RWPE2 (cell line): ENCODE data around the gene DIRAS2.

Source experiments
- ATAC-seq: fragments of 200-7000 bp; cut with Tn5 transposase; 3 replicates; pipeline ENCODE4 v1.9.1; 2021; ENCODE audit warnings: low read depth
- DNase-seq: peaks from one replicate; pipeline ENCODE4 v3.0.0-alpha.2; 2020; ENCODE audit warnings: low spot score
- H3K27ac ChIP-seq: fragments of 450-650 bp; 2 replicates; pipeline ENCODE4 v1.5.1; 2017; ENCODE audit warnings: mild to moderate bottlenecking; ENCODE audit not compliant: poor library complexity, severe bottlenecking
- H3K27me3 ChIP-seq: fragments of 250-450 bp; sonication (Bioruptor Pico); 2 replicates; pipeline ENCODE4 v1.5.1; 2021; ENCODE audit warnings: mild to moderate bottlenecking, moderate library complexity; ENCODE audit not compliant: insufficient read depth, poor library complexity, severe bottlenecking
- H3K36me3 ChIP-seq: fragments of 250-450 bp; sonication (Bioruptor Pico); 2 replicates; pipeline ENCODE4 v1.5.1; 2020; ENCODE audit warnings: low read depth, mild to moderate bottlenecking, moderate library complexity
- H3K4me1 ChIP-seq: fragments of 250-450 bp; sonication (Bioruptor Pico); 2 replicates; pipeline ENCODE4 v1.5.1; 2021; ENCODE audit warnings: mild to moderate bottlenecking, moderate library complexity; ENCODE audit not compliant: insufficient read depth, poor library complexity, severe bottlenecking
- H3K4me3 ChIP-seq: fragments of 250-450 bp; sonication (Bioruptor Pico); 2 replicates; pipeline ENCODE4 v1.5.1; 2021; ENCODE audit warnings: mild to moderate bottlenecking, moderate library complexity; ENCODE audit not compliant: severe bottlenecking
- H3K9me3 ChIP-seq: fragments of 250-450 bp; sonication (Bioruptor Pico); 2 replicates; pipeline ENCODE4 v1.5.1; 2021; ENCODE audit warnings: mild to moderate bottlenecking, moderate library complexity; ENCODE audit not compliant: severe bottlenecking
- CTCF ChIP-seq: fragments of 450-650 bp; IDR thresholded peaks from one replicate; pipeline ENCODE4 v1.5.1; 2017; ENCODE audit warnings: mild to moderate bottlenecking, moderate library complexity; ENCODE audit not compliant: poor library complexity, severe bottlenecking

Gene DIRAS2

GRCh38 chr9:90640361-90640760, 2.3 kb downstream of the DIRAS2 start:
- ATAC-seq (no peak), DNase-seq (no peak)
- TF ChIP-seq CTCF, result no peak
- no peak overlapping the region for H3K4me3 ChIP-seq
- no peaks in the 10 kb centered on the region for H3K4me1 ChIP-seq
- H3K27me3 ChIP-seq, result peaks cover 50% of the 10 kb centered on the region
- no peaks in the 10 kb centered on the region for H3K9me3 ChIP-seq
- no peaks in the 10 kb centered on the region for H3K36me3 ChIP-seq
- no peak overlapping the region for H3K27ac ChIP-seq

GRCh38 chr9:90637626-90638025, 5.0 kb downstream of the DIRAS2 start:
- no peak overlapping the region for H3K27ac ChIP-seq
- DNase-seq (no peak), ATAC-seq (no peak)
- TF ChIP-seq CTCF, result no peak
- no peaks in the 10 kb centered on the region for H3K4me1 ChIP-seq
- no peak overlapping the region for H3K4me3 ChIP-seq
- H3K27me3 ChIP-seq, result peaks cover 23% of the 10 kb centered on the region
- no peaks in the 10 kb centered on the region for H3K36me3 ChIP-seq
- H3K9me3 ChIP-seq, result no peaks in the 10 kb centered on the region

GRCh38 chr9:90632647-90633207, 9.9 kb downstream of the DIRAS2 start:
- ATAC-seq (no peak), DNase-seq (no peak)
- Histone ChIP-seq H3K4me1 (no peaks in the 10 kb centered on the region), H3K9me3 (no peaks in the 10 kb centered on the region), H3K36me3 (no peaks in the 10 kb centered on the region), H3K4me3 (no peak overlapping the region), H3K27ac (no peak overlapping the region), H3K27me3 (peaks cover 22% of the 10 kb centered on the region)
- TF ChIP-seq CTCF, result no peak

GRCh38 chr9:90631964-90632363, 10.7 kb downstream of the DIRAS2 start:
- H3K4me1 ChIP-seq, result no peaks in the 10 kb centered on the region
- H3K36me3 ChIP-seq, result no peaks in the 10 kb centered on the region
- no peak overlapping the region for H3K4me3 ChIP-seq
- H3K9me3 ChIP-seq, result no peaks in the 10 kb centered on the region
- no peak for TF ChIP-seq CTCF
- H3K27ac ChIP-seq, result no peak overlapping the region
- H3K27me3 ChIP-seq, result peaks cover 22% of the 10 kb centered on the region
- DNase-seq, result no peak
- no peak for ATAC-seq

- H3K4me1 ChIP-seq, result no peaks in the 10 kb centered on the region
- no peak overlapping the region for H3K27ac ChIP-seq
- H3K9me3 ChIP-seq, result no peaks in the 10 kb centered on the region
- DNase-seq (no peak), ATAC-seq (no peak)
- no peaks in the 10 kb centered on the region for H3K36me3 ChIP-seq
- H3K27me3 ChIP-seq, result peaks cover 22% of the 10 kb centered on the region
- no peak overlapping the region for H3K4me3 ChIP-seq
- no peak for TF ChIP-seq CTCF
Observed at GRCh38 chr9:90629991-90630390, 12.6 kb downstream of the DIRAS2 start.
